ENCODE measurements around the gene LMAN1L.

LMAN1L gene

DNA sequence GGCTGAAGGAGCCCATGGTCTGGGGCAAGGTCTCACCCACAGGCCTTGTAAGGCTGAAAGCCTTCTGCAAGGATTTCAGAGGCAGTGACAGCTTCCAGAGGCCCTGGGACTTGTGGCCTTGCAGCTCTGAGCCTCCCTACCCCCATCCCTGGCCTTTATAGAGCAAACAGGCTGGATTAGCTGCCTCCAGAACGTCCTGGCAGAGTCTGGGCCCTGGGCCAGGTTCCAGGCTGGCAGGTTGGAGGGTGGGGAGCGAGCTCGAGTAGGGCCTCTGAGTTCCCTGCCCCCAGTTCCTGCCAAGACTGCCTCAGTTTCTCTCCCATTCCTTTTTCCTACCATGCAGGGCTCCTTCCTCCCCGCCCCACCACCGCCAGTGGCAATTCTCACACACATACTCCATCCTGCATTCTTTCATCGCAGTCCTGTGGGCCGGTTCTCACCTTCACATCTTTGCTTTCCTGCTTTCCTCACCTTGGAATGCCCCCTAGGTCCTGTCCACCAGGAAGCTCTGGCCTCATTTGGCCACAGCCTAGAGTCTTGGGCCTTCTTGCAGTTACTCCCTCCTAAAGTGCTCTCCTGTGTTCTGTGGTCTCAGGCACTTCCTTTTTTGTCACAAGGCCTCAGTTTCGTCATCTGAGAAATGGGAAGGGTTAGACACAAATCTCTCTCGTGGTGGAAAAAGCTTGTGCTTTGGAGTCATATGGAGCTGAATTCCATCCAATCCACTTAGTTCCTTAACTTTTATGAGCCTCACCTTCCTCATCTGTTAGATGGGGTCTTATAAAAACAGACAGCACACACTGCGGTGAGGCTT is 2.7 kb downstream of the LMAN1L start:
- no peak for DNase-seq (ENCODE audit: low read depth in 1 of 2, low spot score in 1 of 2)

DNA sequence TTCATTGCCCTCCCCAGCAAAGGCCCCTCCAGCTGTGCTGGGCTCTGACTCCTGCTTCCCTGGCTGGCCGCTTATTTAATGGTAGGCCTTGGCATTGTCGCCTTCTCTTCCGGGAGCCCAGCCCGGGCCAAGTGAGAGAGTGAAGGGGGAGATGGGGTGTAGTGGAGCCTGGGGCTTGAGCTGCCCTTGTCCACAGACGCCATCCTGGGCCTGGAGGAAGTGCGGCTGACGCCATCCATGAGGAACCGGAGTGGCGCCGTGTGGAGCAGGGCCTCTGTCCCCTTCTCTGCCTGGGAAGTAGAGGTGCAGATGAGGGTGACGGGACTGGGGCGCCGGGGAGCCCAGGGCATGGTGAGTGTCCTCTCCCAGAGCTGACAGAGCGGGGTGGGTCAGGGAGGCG is 3.3 kb downstream of the LMAN1L start:
- no peak for DNase-seq (ENCODE audit: low read depth in 1 of 2, low spot score in 1 of 2)

GRCh38 chr15:74816624-74817369 is 4.2 kb downstream of the LMAN1L start:
- no peak for DNase-seq (ENCODE audit: low read depth in 1 of 2, low spot score in 1 of 2)

DNA sequence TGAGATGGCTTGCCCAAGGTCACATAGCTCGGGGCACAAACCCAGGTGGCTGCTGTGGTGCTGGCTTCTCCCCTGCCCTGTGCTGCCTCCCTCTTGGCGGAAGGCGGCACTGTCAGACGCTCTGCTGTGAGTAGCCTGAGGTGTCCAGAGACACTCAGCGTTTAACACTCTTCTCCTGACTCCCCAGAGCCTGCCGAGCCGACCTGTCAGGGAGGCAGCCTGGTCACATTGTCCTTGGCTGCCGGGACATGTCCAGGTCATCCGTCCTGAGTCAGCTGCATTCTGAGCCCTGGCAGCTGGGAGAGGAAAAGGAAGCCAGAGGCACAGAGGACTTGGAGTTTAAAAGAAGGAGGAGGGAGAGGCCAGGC is 4.7 kb downstream of the LMAN1L start:
- no peak for DNase-seq (ENCODE audit: low read depth in 1 of 2, low spot score in 1 of 2)

GRCh38 chr15:74820056-74820455 is 7.4 kb downstream of the LMAN1L start:
- no peak for DNase-seq (ENCODE audit: low read depth in 1 of 2, low spot score in 1 of 2)

GRCh38 chr15:74821091-74821789 is 8.6 kb downstream of the LMAN1L start:
- no peak for DNase-seq (ENCODE audit: low read depth in 1 of 2, low spot score in 1 of 2)

GRCh38 chr15:74821790-74822158 is 9.1 kb downstream of the LMAN1L start:
- no peak for DNase-seq (ENCODE audit: low read depth in 1 of 2, low spot score in 1 of 2)

DNA sequence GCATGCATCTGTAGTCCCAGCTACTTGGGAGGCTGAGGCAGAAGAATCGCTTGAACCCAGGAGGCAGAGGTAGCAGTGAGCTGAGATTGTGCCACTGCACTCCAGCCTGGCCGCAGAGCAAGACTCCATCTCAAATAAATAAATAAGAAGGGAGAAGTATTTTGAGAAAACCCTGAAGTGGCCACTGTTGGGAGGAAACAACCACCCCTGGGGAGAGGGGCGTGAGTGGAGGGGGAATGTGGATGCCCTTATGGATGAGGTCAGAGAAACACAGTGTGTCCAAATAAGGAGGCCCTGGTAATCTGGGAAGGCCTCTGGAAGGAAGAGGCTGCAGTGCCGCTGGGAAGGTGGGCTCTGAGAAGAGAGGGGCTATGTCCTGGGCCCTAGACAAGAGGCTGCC is 9.6 kb downstream of the LMAN1L start:
- DNase-seq (ENCODE audit: low read depth in 1 of 2, low spot score in 1 of 2), result no peak

- DNase-seq (ENCODE audit: low read depth in 1 of 2, low spot score in 1 of 2), result no peak
These were observed 10.7 kb downstream of the LMAN1L start for GRCh38 chr15:74823324-74823723.

GRCh38 chr15:74824976-74825375 is 12.3 kb downstream of the LMAN1L start:
- no peak for DNase-seq (ENCODE audit: low read depth in 1 of 2, low spot score in 1 of 2)

GRCh38 chr15:74825866-74826265 is 13.2 kb downstream of the LMAN1L start:
- DNase-seq (ENCODE audit: low read depth in 1 of 2, low spot score in 1 of 2), result no peak

- no peak for DNase-seq (ENCODE audit: low read depth in 1 of 2, low spot score in 1 of 2)
These were observed 13.8 kb downstream of the LMAN1L start, which contains the start of gene CPLX3 for GRCh38 chr15:74826364-74826819. Gene CPLX3, plus strand, starts transcription at chr15:74826627. Its CDS starts 77 bp downstream, at chr15:74826704.

DNA sequence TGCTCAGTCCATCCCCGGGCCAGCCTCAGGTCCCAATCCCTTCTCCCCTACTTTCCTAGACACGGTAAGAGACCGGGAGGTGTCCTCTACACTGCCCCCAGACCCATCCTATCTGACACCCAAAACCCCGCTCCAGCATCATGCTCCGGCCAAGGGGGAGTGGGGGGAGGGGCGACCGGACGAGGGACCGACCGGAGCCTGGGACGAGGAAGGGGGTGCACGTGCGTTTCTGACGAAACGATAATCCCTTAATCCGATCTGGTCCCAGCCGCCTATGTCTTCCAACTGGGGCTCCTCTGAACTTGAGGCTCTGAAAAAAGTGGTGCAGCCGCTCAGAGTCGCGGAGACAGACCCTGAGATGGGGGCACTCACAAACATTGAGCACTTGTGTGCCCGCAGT is 14.3 kb downstream of the LMAN1L start:
- DNase-seq (ENCODE audit: low read depth in 1 of 2, low spot score in 1 of 2), result no peak

GRCh38 chr15:74827614-74828013 is 15.0 kb downstream of the LMAN1L start:
- DNase-seq (ENCODE audit: low read depth in 1 of 2, low spot score in 1 of 2), result no peak

- DNase-seq (ENCODE audit: low read depth in 1 of 2, low spot score in 1 of 2), result no peak
These were observed 16.2 kb downstream of the LMAN1L start for GRCh38 chr15:74828835-74829234.

GRCh38 chr15:74829486-74829885 is 16.9 kb downstream of the LMAN1L start:
- DNase-seq (ENCODE audit: low read depth in 1 of 2, low spot score in 1 of 2), result no peak

- no peak for DNase-seq (ENCODE audit: low read depth in 1 of 2, low spot score in 1 of 2)
These were observed 17.4 kb downstream of the LMAN1L start for GRCh38 chr15:74829991-74830390.

- DNase-seq (ENCODE audit: low read depth in 1 of 2, low spot score in 1 of 2), result no peak
These were observed 18.2 kb downstream of the LMAN1L start for GRCh38 chr15:74830868-74831267.

GRCh38 chr15:74831813-74832495 is 19.3 kb downstream of the LMAN1L start:
- DNase-seq (ENCODE audit: low read depth in 1 of 2, low spot score in 1 of 2), result no peak

GRCh38 chr15:74832826-74833225 is 20.2 kb downstream of the LMAN1L start:
- no peak for DNase-seq (ENCODE audit: low read depth in 1 of 2, low spot score in 1 of 2)

DNA sequence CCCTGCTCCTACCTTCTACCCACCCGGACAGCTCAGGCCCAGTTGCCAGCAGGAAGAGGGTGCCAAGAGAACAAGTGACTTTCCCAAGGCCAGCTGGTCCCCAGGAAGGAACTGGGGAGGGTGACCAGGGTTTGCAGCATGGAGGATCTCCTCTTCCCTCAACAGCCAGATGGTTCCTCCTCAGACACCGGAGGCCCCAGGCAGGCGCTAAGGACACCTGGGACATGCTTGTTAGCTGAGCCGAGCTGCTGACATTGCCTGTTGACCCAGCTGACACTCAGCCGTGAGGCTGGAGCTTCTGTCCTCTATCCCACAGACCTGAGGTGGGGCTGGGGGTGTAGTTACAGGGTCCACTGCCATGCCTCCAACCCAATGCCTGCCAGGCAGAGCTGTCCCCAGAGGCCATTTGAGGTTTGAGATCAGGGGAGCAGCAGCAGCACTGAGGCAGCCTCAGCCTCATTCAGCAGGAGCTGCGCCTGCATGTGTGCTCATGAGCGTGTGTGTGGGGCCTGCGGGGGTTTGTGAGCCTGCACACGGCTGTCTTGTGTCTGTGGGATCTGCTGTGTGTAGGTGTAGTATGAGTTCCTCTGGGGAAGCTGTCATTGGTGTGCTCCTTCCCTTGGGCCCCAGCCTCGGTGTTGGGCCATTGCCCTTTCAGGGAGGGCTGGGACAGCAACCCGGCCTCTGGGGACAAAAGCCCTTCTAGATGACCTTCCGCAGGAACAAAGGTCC is 20.9 kb downstream of the LMAN1L start:
- no peak for DNase-seq (ENCODE audit: low read depth in 1 of 2, low spot score in 1 of 2)
